ENCODE data around the gene FHIT. TPM values are rescaled to one million over a fixed set of nuclear protein-coding genes. Genes with fewer than 3 reads are reported as not detected.

The FHIT gene
- total and polyA plus RNA-seq, 2 of the 4 experiments (the other 2 are of a cell fraction), result 0.07 TPM; not detected in 1

DNA sequence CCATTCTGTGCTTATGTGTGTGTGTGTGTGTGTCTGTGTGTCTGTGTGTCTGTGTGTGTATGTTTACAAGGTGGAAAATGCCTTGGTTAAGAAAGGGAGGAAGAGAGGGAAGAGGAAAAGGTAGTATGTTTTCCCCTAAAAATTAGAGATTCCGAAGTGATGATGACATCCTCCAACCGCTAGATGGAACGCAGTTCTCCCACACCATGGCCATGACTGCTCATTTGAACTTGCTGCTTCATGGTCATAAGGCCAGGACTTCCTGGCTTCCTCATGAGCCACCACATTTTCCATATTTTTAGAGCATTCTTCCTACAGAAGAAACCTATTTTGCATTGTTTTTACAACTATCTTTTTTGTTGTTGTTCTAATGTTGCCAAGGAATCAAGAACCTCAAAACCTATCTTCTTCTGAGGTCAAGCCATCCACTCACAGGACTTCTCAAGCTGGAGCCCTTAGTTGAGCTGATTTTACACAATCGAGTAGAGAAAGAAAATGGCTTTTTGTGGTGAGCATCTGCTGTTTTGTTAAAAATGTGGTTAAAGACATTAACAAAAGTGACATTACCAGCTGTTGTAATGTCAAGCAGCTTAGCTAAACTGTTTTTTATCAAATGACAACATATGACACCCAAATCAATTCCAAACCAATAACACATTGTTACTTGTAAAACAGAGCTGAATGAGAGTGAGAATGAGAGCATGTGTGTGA, 1091.0 kb downstream of the FHIT start:
- Histone ChIP-seq H2BK5ac (ENCODE audit: low read depth, low read length, poor library complexity, severe bottlenecking) (no peak overlapping the region), H3K79me1 (ENCODE audit: low read depth in 1 of 2, low read length in 2 of 2) (no peaks in the 10 kb centered on the region), H4K20me1 (ENCODE audit: insufficient read depth, low read length) (no peaks in the 10 kb centered on the region), H3K9me1 (ENCODE audit: insufficient read depth, low read length) (no peaks in the 10 kb centered on the region), H3K14ac (replicated peaks; ENCODE audit: low read depth, low read length) (no peak overlapping the region), H3K56ac (ENCODE audit: extremely low read depth, insufficient read depth, low read length) (no peak overlapping the region), H4K91ac (ENCODE audit: insufficient read depth, low read depth, low read length) (no peak overlapping the region), H3K9ac (ENCODE audit: low read depth, low read length) (no peak overlapping the region), H3K4me2 (ENCODE audit: low read depth, low read length) (no peak overlapping the region), H4K8ac (ENCODE audit: low read depth in 2 of 2, low read length in 2 of 2) (no peak overlapping the region), H2AFZ (replicated peaks; ENCODE audit: low read length, poor library complexity) (no peak overlapping the region), H3K27me3 (ENCODE audit: control insufficient read depth, insufficient read depth, low read length) (no peaks in the 10 kb centered on the region), H3K4ac (ENCODE audit: low read depth, low read length) (no peak overlapping the region), H3K4me1 (ENCODE audit: control insufficient read depth, insufficient read depth, low read length) (no peaks in the 10 kb centered on the region), H3K4me3 (ENCODE audit: insufficient read depth, low read depth, low read length) (no peak overlapping the region), H3K18ac (ENCODE audit: low read depth, low read length) (no peak overlapping the region), H4K5ac (ENCODE audit: low read depth, low read length) (no peak overlapping the region), H2AK9ac (replicated peaks; ENCODE audit: low read depth, low read length, poor library complexity) (no peak overlapping the region), H3K23ac (ENCODE audit: low read depth, low read length) (no peak overlapping the region), H3K27ac (ENCODE audit: insufficient read depth, low read length) (no peak overlapping the region), H3K9me3 (ENCODE audit: control insufficient read depth, insufficient read depth, low read length) (no peaks in the 10 kb centered on the region), H2AK5ac (ENCODE audit: low read depth, low read length) (no peak overlapping the region), H2BK15ac (ENCODE audit: low read depth, low read length) (no peak overlapping the region), H3K36me3 (ENCODE audit: control insufficient read depth, insufficient read depth, low read length) (no peaks in the 10 kb centered on the region), H2BK120ac (ENCODE audit: low read depth, low read length) (no peak overlapping the region), H2BK20ac (ENCODE audit: low read depth, low read length) (no peak overlapping the region)
- dilution Hi-C loops (cut with HindIII; ENCODE audit: low sequenced_read_pairs, unreplicated experiment) (no loop called here), in situ Hi-C loops (cut with MboI; ENCODE audit: low sequenced_read_pairs) (no loop called here), intact Hi-C loops (cut with micrococcal nuclease) (no loop called here)
- ATAC-seq (ENCODE audit: low read depth) (no peak), DNase-seq (no peak)
- ChIA-PET CTCF (no interaction called here), POLR2A (ENCODE audit: unreplicated experiment) (no interaction called here)
- WGBS, 2 experiments (ENCODE audit: extremely low coverage in 2 of 2, insufficient read length in 1 of 2), result no CpG with 5 or more reads among the region's 4 CpGs
- TF ChIP-seq RFX5 (IDR thresholded peaks at IDR 0.05; ENCODE audit: low read depth, low read length) (no peak), POLR2A (IDR thresholded peaks at IDR 0.05; ENCODE audit: low read depth, low read length) (no peak), BHLHE40 (IDR thresholded peaks at IDR 0.05; ENCODE audit: low read depth, low read length) (no peak), CEBPB (IDR thresholded peaks at IDR 0.05; ENCODE audit: low read depth, low read length) (no peak), FOS (IDR thresholded peaks at IDR 0.05; ENCODE audit: low read depth, low read length) (no peak), MAZ (IDR thresholded peaks at IDR 0.05; ENCODE audit: borderline replicate concordance, low read depth, low read length) (no peak), CHD1 (IDR thresholded peaks at IDR 0.05; ENCODE audit: low read depth, low read length) (no peak), MXI1 (IDR thresholded peaks at IDR 0.05; ENCODE audit: borderline replicate concordance, low read depth, low read length) (no peak), RAD21 (IDR thresholded peaks at IDR 0.05; ENCODE audit: low read length) (no peak), RCOR1 (IDR thresholded peaks at IDR 0.05; ENCODE audit: insufficient replicate concordance, low read length) (no peak), NFE2L2 (IDR thresholded peaks at IDR 0.05; ENCODE audit: low read depth, low read length) (no peak), MAFK (IDR thresholded peaks at IDR 0.05; ENCODE audit: low read depth, low read length) (no peak)
- TF ChIP-seq, protein P1, sequence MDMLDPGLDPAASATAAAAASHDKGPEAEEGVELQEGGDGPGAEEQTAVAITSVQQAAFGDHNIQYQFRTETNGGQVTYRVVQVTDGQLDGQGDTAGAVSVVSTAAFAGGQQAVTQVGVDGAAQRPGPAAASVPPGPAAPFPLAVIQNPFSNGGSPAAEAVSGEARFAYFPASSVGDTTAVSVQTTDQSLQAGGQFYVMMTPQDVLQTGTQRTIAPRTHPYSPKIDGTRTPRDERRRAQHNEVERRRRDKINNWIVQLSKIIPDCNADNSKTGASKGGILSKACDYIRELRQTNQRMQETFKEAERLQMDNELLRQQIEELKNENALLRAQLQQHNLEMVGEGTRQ (IDR thresholded peaks at IDR 0.05; ENCODE audit: low read depth, low read length), result no peak
- TF ChIP-seq, protein P2, sequence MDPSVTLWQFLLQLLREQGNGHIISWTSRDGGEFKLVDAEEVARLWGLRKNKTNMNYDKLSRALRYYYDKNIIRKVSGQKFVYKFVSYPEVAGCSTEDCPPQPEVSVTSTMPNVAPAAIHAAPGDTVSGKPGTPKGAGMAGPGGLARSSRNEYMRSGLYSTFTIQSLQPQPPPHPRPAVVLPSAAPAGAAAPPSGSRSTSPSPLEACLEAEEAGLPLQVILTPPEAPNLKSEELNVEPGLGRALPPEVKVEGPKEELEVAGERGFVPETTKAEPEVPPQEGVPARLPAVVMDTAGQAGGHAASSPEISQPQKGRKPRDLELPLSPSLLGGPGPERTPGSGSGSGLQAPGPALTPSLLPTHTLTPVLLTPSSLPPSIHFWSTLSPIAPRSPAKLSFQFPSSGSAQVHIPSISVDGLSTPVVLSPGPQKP (IDR thresholded peaks at IDR 0.05; ENCODE audit: borderline replicate concordance, low read depth, low read length), result no peak
- TF ChIP-seq, protein P3, sequence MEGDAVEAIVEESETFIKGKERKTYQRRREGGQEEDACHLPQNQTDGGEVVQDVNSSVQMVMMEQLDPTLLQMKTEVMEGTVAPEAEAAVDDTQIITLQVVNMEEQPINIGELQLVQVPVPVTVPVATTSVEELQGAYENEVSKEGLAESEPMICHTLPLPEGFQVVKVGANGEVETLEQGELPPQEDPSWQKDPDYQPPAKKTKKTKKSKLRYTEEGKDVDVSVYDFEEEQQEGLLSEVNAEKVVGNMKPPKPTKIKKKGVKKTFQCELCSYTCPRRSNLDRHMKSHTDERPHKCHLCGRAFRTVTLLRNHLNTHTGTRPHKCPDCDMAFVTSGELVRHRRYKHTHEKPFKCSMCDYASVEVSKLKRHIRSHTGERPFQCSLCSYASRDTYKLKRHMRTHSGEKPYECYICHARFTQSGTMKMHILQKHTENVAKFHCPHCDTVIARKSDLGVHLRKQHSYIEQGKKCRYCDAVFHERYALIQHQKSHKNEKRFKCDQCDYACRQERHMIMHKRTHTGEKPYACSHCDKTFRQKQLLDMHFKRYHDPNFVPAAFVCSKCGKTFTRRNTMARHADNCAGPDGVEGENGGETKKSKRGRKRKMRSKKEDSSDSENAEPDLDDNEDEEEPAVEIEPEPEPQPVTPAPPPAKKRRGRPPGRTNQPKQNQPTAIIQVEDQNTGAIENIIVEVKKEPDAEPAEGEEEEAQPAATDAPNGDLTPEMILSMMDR (conservative IDR thresholded peaks at IDR 0.05; ENCODE audit: low read depth, low read length), result no peak
- no TSS peak for BruUV-seq (replicated peaks)
